HG03064 (cell line): ENCODE data around the gene IL1R2.
"Not testable (repeated sequence)": the region's sequence is repeated elsewhere in the genome, so short reads cannot be mapped to it uniquely, and the experiment has no call there.

ENCODE experiments used
- ATAC-seq: cut with Tn5 transposase; IDR thresholded peaks from one replicate; pipeline ENCODE4 v1.9.1; 2021; ENCODE audit warnings: low read depth; ENCODE audit not compliant: unreplicated experiment

Gene IL1R2

GRCh38 chr2:101995804-101996203, 4.0 kb downstream of the IL1R2 start:
- ATAC-seq = no peak

- ATAC-seq = no peak
Observed at GRCh38 chr2:101998556-101998895, 6.8 kb downstream of the IL1R2 start.

GRCh38 chr2:101998896-101999789, 7.4 kb downstream of the IL1R2 start:
- no peak for ATAC-seq

GRCh38 chr2:102000012-102000411, 8.3 kb downstream of the IL1R2 start:
- no peak for ATAC-seq

GRCh38 chr2:102000813-102001766, 9.3 kb downstream of the IL1R2 start:
- no peak for ATAC-seq

- ATAC-seq = no peak
Observed at GRCh38 chr2:102001767-102002142, 10.0 kb downstream of the IL1R2 start.

GRCh38 chr2:102002228-102002627, 10.5 kb downstream of the IL1R2 start:
- no peak for ATAC-seq

GRCh38 chr2:102002909-102003308, 11.1 kb downstream of the IL1R2 start:
- ATAC-seq = not testable (repeated sequence)

- ATAC-seq = no peak
Observed at GRCh38 chr2:102003696-102004095, 11.9 kb downstream of the IL1R2 start.

- ATAC-seq = no peak
Observed at GRCh38 chr2:102004581-102004980, 12.8 kb downstream of the IL1R2 start.

GRCh38 chr2:102005449-102005848, 13.7 kb downstream of the IL1R2 start:
- ATAC-seq = no peak

GRCh38 chr2:102005989-102006885, 14.5 kb downstream of the IL1R2 start:
- no peak for ATAC-seq

GRCh38 chr2:102006886-102007278, 15.1 kb downstream of the IL1R2 start:
- ATAC-seq = no peak

GRCh38 chr2:102008490-102008889, 16.7 kb downstream of the IL1R2 start:
- no peak for ATAC-seq

- no peak for ATAC-seq
Observed at GRCh38 chr2:102009557-102009956, 17.8 kb downstream of the IL1R2 start.

- ATAC-seq = no peak
Observed at GRCh38 chr2:102010902-102011301, 19.1 kb downstream of the IL1R2 start.

GRCh38 chr2:102012061-102012614, 20.4 kb downstream of the IL1R2 start:
- no peak for ATAC-seq

GRCh38 chr2:102013206-102014040, 21.7 kb downstream of the IL1R2 start:
- ATAC-seq = no peak

- ATAC-seq = no peak
Observed at GRCh38 chr2:102014041-102014345, 22.2 kb downstream of the IL1R2 start.
